RCC 7860 (cell line): ENCODE measurements around the gene FAT2.

Experiments used
- DNase-seq: peaks from one replicate; pipeline ENCODE4 v3.0.0-alpha.2; 2015; ENCODE audit warnings: low spot score
- FAIRE-seq: peaks from 2 replicates; lab custom pipeline; 2012; peaks lifted over from hg19 to GRCh38; lab: Jason Lieb, UNC

The FAT2 gene

GRCh38 chr5:151556806-151557205, 34.3 kb downstream of the FAT2 start:
- no peak for FAIRE-seq
- DNase-seq = no peak

DNA sequence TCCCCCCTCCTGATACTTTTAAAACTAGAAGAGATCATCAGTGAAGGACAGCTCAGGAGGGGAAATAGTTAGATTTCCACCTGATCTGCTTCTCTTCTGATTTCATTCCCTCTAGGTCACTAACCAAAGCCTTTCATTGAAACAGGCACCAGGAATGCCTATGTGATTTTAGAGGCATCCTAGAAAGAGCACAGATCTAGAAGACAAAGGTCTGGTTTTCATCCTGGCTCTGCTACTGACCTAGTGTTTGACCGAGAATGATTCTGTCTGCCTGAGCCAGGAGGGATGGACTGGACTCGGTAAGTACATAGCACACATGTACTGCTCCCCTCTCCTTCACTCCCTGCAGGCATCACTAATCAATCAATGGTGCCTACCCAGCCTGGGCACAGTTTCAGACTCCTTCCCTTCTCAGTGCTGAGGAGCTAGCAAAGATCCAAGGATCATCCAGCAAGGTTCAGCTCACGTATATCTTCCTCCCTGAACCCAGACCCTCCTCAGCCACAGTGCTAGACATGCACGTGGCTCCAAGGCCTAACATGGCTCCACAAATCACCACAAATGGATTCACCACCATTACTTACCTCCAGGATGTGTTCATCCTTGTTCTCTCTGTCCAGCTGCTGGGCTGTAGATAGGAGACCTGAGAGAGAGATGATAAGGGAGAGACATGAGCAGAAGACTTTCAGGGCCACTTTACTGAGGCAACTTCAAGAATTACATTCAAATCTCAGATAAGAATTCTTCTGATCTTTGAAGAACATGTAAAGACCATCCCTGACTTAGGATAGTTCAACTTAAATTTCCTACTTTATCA, 35.2 kb downstream of the FAT2 start:
- FAIRE-seq (no peak), DNase-seq (no peak)

DNA sequence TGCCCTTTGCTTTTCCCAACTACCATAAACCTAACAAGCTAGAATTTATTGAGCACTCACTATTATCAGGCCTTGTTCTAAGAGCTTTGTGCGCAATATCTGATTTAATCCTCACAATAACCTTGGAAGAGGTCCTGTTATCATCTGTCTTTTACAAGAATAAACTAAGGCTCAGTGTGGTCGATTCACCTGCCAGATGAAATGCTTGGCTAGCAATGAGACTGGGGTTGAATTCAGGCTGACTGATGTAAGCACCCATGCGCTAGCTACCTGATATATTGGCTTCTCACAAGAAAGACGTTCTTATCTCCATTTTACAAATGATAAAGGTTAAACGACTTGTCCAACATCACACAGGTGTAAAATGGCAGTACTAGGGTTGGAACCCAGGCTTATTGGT, 37.4 kb downstream of the FAT2 start:
- DNase-seq (no peak), FAIRE-seq (no peak)

DNA sequence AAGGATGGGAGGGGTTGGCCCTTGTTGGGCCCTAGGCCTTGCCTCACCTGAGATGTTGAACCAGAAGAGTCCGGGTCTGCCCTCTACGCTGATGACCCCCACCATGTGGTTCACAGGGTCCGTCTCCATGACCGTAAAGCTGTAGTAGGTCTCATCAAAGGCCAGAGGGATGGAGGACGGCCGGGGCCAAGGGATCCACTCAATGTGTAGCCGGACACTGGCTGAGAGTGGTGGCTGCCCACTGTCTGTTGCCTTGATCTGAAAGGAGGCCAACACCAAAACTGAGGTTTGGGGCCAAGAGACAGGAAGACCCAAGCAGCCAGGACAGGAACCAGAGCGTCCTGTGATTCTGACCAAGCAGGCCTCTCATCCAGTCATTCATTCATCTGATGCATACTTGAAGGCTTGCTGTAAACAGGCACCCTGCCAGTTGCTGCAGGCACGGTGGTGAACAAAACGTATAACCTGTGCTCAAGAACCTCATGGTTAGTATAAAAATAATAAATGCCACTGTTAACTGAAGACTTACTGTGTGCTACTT, 37.9 kb downstream of the FAT2 start:
- FAIRE-seq = no peak

GRCh38 chr5:151551985-151552384, 39.1 kb downstream of the FAT2 start:
- FAIRE-seq = no peak
- no peak for DNase-seq

More for the DNA sequence above, 37.9 kb downstream of the FAT2 start:
- DNase-seq = no peak

GRCh38 chr5:151550146-151550545, 41.0 kb downstream of the FAT2 start:
- no peak for FAIRE-seq
- DNase-seq = no peak

- no peak for FAIRE-seq
- no peak for DNase-seq
These were observed 41.4 kb downstream of the FAT2 start for GRCh38 chr5:151549713-151550112.

- DNase-seq (no peak), FAIRE-seq (no peak)
These were observed 43.8 kb downstream of the FAT2 start for GRCh38 chr5:151547364-151547763.

- FAIRE-seq (no peak), DNase-seq (no peak)
These were observed 49.6 kb downstream of the FAT2 start for GRCh38 chr5:151541571-151541970.
